Peyer's patch (tissue), 4 donors: ENCODE data around the gene SMYD3.

ENCODE experiments used
- CTCF ChIP-seq, 6 experiments: fragments of 450-650 bp in 4 of 6; fragments of 200-600 bp in 2 of 6; sonication (generic) in 1 of 6; IDR thresholded peaks; one replicate each; pipeline ENCODE4 v1.5.1; 2017 to 2019; ENCODE audit warnings: antibody characterized with exemption in 6 of 6, mild to moderate bottlenecking in 3 of 6, moderate library complexity in 1 of 6
- POLR2A ChIP-seq, 2 donors: fragments of 450-650 bp; IDR thresholded peaks; one replicate each; pipeline ENCODE4 v1.5.1; 2017; ENCODE audit warnings: antibody characterized with exemption in 2 of 2, mild to moderate bottlenecking in 2 of 2, moderate library complexity in 2 of 2

- TF ChIP-seq CTCF (IDR thresholded peaks at IDR 0.05) = no peak
- no peak for TF ChIP-seq POLR2A (IDR thresholded peaks at IDR 0.05)
Observed at GRCh38 chr1:246037832-246038231, 469.2 kb downstream of the SMYD3 start.
